NOMO-1 treated with dmso at 0.1 percent for 144 hours (cell line): Measurements from ENCODE around the gene FZR1.
"Not testable (repeated sequence)": the region's sequence is repeated elsewhere in the genome, so short reads cannot be mapped to it uniquely, and the experiment has no call there.

Source experiments
- DNase-seq: peaks from one replicate; lab custom pipeline; 2025; ENCODE audit not compliant: unreplicated experiment; lab: John Stamatoyannopoulos, UW

The FZR1 gene

GRCh38 chr19:3544058-3544376 lies 37.9 kb downstream of the FZR1 start:
- no peak for DNase-seq

DNA sequence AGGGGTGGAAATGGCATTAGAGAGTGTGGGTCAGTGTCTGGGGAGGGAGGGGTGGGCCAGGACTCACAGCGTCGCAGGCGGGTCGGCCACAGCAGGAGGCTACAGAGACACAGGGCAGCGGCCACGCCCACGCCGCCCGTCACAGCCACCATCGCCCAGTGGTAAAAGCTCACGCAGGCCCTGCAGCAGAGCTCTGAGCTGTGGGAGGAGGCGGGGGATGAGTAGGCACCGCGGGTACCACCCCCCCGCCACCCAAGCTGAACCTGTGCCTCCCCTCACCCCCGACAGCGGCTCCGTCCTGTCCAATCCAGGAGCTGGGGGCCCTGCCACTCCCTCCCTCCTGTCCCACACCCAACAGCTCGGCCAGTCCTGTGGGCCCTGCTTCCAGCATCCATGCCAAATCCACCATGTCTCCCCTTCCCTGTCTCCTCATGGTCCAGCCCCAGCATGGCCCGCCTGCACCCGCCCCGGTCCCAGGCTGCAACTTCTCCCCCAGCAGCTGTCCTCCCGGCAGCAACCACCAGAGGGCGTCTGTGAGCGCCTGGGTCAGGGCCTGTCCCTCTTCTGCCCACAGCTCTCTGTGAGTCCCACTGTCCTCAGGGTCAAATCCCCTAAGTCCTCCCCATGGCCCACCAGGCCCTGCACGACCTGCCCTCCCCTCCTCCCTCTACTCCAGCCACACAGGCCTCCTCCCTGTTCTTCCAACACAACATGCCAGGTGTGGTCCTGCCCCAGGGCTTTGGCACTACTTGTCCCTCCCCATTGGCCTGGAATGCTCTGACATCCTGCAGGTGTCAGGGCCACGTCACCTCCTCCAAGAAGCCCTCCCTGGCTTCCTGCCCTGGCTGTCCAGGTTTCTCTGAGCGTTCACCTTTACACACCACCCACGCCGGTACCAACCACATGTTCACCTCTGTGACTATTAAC lies 38.9 kb downstream of the FZR1 start:
- DNase-seq, result peak; percentile 14

GRCh38 chr19:3545669-3546034 lies 39.5 kb downstream of the FZR1 start:
- no peak for DNase-seq

DNA sequence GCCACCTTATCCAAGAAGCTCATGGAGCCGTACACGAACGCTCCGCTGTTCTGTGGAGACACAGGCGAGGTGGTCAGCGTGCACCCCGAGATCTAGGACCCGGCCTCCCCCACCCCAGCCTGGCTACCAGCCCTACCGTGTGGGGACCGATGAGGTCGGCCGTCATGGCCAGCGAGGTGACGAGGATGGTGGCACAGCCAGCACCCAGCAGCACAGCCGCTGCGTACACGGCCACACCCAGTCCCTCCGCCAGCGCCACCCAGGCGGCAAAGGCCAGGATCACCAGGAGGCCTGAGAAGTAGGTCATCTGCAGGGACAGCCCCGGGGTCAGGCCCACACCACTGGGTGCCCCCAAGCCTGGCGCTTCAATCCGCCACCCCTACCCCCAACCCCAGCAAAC lies 40.0 kb downstream of the FZR1 start:
- DNase-seq, result no peak

GRCh38 chr19:3547301-3547731 lies 41.2 kb downstream of the FZR1 start:
- DNase-seq, result no peak

GRCh38 chr19:3547767-3548282 lies 41.7 kb downstream of the FZR1 start:
- DNase-seq, result no peak

DNA sequence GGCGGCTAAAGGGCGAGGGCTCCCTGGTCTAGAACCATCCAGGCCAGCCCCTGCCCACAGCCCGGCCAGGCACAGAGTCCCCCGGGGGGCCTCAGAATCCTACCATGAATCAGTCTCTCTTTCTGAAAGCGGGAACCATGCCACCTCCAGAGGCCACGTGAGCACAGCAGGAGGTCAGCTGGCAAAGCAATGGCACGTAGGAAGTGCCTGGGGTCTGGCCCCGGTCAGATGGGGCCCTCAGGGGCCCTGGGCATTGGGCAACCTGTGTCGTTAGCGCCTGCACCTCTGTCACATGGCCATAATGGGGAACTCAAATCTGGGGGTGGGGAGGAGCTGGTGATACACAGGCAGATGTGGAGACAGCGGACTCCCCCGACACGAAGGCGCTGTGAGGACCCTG lies 42.5 kb downstream of the FZR1 start:
- peak; percentile 82 for DNase-seq

DNA sequence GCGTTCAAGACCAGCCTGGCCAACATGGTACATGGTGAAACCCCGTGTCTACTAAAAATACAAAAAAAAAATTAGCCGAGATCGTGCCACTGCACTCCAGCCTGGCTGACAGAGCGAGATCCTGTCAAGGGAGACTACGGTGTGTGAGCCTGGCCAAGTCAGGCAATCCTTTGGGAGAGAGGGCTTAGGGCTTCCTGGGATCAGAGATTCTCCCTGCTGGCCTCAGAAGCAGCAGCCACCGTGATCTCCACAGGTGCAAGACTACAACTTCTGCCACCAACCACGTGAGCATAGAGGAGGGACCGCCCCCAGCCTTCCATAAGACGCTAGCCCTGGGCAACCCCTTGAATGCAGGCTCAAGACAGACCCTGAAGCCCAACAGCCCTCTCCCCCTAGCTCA lies 43.7 kb downstream of the FZR1 start:
- DNase-seq, result no peak

DNA sequence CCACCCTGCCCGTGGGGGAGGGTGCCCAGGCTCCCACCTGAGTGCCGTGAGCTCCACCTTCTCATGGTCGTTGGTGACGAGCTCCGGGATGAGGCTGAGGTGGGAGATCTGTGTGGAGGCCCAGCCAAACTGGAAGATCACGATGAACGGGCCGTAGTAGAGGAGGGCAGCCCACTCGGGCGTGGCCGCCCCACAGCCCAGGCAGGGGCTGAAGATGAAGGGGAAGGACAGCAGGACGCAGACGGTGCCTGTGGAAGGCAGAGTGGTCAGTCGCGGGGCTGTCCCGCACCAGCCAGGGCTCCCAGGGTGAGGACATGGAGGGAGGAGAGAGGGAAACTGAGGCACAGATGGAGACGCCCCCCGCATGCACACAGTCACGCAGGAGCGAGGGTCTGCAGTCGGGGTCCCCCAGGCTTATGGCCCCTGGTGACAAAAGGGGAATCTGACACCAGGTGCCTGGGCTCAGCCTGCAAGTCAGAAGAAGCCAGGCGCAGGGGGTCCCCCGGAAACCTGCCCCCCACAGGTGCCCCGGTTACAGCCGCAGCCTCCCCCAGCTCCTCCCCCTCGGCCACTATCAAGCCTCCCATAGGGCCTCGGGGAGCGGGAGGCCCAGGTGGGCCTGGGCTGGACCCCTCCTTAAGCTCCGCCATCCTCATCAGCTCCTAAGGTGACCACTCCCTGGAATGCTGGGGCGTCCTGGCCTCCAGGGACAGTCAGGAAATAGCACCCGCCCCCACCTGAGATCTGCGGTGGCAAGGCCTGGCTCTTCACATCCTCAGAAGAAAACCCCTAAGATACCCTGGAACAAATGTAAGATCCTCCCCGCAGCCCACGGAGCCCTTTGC lies 45.1 kb downstream of the FZR1 start:
- DNase-seq, result no peak

DNA sequence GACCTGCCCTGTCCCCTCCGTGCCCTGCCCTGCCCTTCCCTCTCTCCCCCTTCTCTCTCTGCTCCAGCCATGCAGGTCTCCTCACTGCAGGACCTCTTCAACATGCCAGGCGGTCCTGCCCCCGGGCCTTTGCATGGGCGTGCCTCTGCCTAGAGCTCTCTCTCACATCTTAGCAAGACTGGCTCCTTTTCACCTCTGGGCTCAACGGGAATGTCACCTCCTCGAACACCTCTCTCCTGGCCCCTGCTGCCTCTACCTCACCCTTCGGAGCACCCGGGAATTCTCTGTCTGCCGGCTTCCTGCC lies 45.6 kb downstream of the FZR1 start:
- no peak for DNase-seq

DNA sequence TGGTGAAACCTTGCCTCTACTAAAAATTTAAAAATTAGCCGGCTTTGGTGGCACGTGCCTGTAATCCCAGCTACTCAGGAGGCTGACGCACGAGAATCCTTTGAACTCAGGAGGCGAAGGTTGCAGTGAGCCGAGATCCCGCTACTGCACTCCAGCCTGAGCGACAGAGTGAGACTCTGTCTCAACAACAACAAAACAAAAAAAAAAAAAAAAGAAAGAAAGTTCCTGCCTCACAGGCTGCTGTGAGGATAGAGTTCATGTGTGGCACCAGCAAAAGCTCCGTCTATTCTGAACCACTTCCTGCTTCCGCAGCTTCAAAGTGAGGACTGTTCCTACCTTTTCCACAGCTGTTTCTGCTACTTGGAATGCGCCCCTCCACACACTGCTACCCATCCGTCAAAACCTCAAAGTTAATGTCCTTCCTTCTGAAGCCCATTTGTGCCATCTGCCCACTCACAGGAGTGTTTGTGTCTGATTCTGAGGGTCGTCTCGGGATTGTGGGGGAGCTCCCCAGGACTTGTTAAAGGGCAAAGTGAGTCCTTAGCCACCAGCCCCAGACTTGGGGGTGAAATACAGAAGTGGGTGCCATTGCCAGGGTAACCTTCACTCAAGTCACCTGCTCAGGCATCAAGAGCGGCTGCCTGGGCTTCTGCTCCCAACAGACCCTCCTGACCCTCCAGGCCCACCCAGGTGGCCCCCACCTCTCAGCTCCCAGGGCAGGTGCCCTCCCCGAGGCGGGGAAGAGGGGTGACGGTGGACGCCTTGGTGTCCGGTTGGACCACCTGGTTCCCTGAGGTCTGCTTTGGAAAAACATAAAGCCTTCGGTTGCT lies 48.4 kb downstream of the FZR1 start:
- DNase-seq, result no peak

GRCh38 chr19:3555653-3556422 lies 49.7 kb downstream of the FZR1 start:
- no peak for DNase-seq

- no peak for DNase-seq
Measured at GRCh38 chr19:3556423-3556977, 50.4 kb downstream of the FZR1 start.

- no peak for DNase-seq
Measured at GRCh38 chr19:3556978-3557460, 50.9 kb downstream of the FZR1 start.

GRCh38 chr19:3557461-3558248 lies 51.5 kb downstream of the FZR1 start, which contains the start of gene MFSD12:
Gene MFSD12 (minus strand): TSS chr19:3557586. CDS start chr19:3557403, 183 bp downstream.
- peak; percentile 92 for DNase-seq

- DNase-seq, result no peak
Measured at GRCh38 chr19:3563709-3564524, 57.8 kb downstream of the FZR1 start.

GRCh38 chr19:3565139-3565538 lies 59.0 kb downstream of the FZR1 start:
- no peak for DNase-seq

- DNase-seq, result not testable (repeated sequence)
Measured at GRCh38 chr19:3570042-3570441, 63.9 kb downstream of the FZR1 start.
